GM21528 (cell line): Measurements from ENCODE around the gene DUSP11.
"Not testable (repeated sequence)": the region's sequence is repeated elsewhere in the genome, so short reads cannot be mapped to it uniquely, and the experiment has no call there.

Experiments used
- ATAC-seq: cut with Tn5 transposase; IDR thresholded peaks from one replicate; pipeline ENCODE4 v1.9.1; 2021; ENCODE audit warnings: mild to moderate bottlenecking, moderate library complexity; ENCODE audit not compliant: unreplicated experiment, low FRiP score

The DUSP11 gene

GRCh38 chr2:73718851-73719621, 60.9 kb downstream of the DUSP11 start:
- ATAC-seq, result no peak

- ATAC-seq, result no peak
These were observed 61.5 kb downstream of the DUSP11 start for GRCh38 chr2:73718421-73718820.

GRCh38 chr2:73717695-73718094, 62.2 kb downstream of the DUSP11 start:
- not testable (repeated sequence) for ATAC-seq

GRCh38 chr2:73717251-73717606, 62.7 kb downstream of the DUSP11 start:
- ATAC-seq, result no peak

GRCh38 chr2:73716543-73717250, 63.2 kb downstream of the DUSP11 start:
- no peak for ATAC-seq

- no peak for ATAC-seq
These were observed 65.8 kb downstream of the DUSP11 start for GRCh38 chr2:73714091-73714490.
